HCT116 (cell line): Measurements from ENCODE around the gene IKZF3. TPM values are rescaled to one million over a fixed set of nuclear protein-coding genes. Genes with fewer than 3 reads are reported as not detected.

ENCODE experiments used
- ATAC-seq: fragments of 200-7000 bp; cut with Tn5 transposase; 2 replicates; pipeline ENCODE4 v1.9.1; 2020; ENCODE audit warnings: mild to moderate bottlenecking, moderate library complexity
- BruUV-seq: library from RNA; stranded (reverse); fragments of 400-500 nt; replicated peaks from 2 replicates; lab custom pipeline; 2021; lab: Mats Ljungman, UMichigan
- CTCF ChIA-PET: fragments of 300-600 bp; sonication (Branson Sonifier 250); formaldehyde crosslinking; loops from one replicate; lab custom pipeline; 2021; ENCODE audit warnings: antibody characterized with exemption; lab: Charles Lee
- POLR2A ChIA-PET: fragments of 300-600, 350-600 bp; sonication (Branson Sonifier 250); formaldehyde crosslinking; loops from one replicate; lab custom pipeline; 2021; ENCODE audit warnings: antibody characterized with exemption; lab: Charles Lee
- RAD21 ChIA-PET, 2 experiments: fragments of 300-600 bp; sonication (Branson Sonifier 250); formaldehyde crosslinking; loops; one replicate each; lab custom pipeline; 2023; ENCODE audit warnings: low total read pairs in 2 of 2; ENCODE audit not compliant: uncharacterized antibody in 2 of 2, unreplicated experiment in 2 of 2, low non-redundant PET in 1 of 2; lab: Charles Lee
- DNase-seq: peaks from one replicate; pipeline ENCODE4 v3.0.0-alpha.2; 2010; ENCODE audit warnings: low read depth, low spot score
- H2AFZ ChIP-seq: fragments of 200-600 bp; shearing (Covaris generic), sonication (generic); 2 replicates; pipeline ENCODE4 v1.6.1; 2017; ENCODE audit warnings: low read depth, mixed run types, mixed read lengths, antibody characterized with exemption, low read length; ENCODE audit not compliant: poor library complexity, severe bottlenecking
- H3K27ac ChIP-seq: 2 replicates; pipeline ENCODE4 v1.5.1; 2012; ENCODE audit warnings: low read depth, low read length
- H3K27me3 ChIP-seq: fragments of 200-600 bp; sonication (generic); 2 replicates; pipeline ENCODE4 v1.6.1; 2016; ENCODE audit warnings: mixed run types, low read length, mixed read lengths; ENCODE audit not compliant: insufficient read depth
- H3K36me3 ChIP-seq, 2 experiments: fragments of 200-500 bp in 1 of 2; fragments of 200-600 bp in 1 of 2; sonication (Bioruptor generic) in 1 of 2; sonication (generic) in 1 of 2; 2 replicates each; pipeline versions ENCODE4 v1.5.1 to v1.6.1; 2014 to 2016; ENCODE audit warnings: low read length in 2 of 2, inconsistent platforms in 1 of 2, mixed read lengths in 1 of 2, mixed run types in 1 of 2; ENCODE audit not compliant: insufficient read depth in 2 of 2, control insufficient read depth in 1 of 2
- H3K4me1 ChIP-seq, 2 experiments: fragments of 200-600 bp in 1 of 2; sonication (generic) in 1 of 2; 2 replicates each; pipeline versions ENCODE4 v1.5.1 to v1.6.1; 2012 to 2017; ENCODE audit warnings: low read length in 2 of 2, inconsistent platforms in 1 of 2, mild to moderate bottlenecking in 1 of 2, mixed read lengths in 1 of 2, mixed run types in 1 of 2, moderate library complexity in 1 of 2; ENCODE audit not compliant: insufficient read depth in 2 of 2, control insufficient read depth in 1 of 2
- H3K4me2 ChIP-seq: fragments of 200-600 bp; sonication (generic); 2 replicates; pipeline ENCODE4 v1.6.1; 2017; ENCODE audit warnings: mixed run types, low read length, mixed read lengths
- H3K4me3 ChIP-seq, 2 experiments: fragments of 200-600 bp in 1 of 2; sonication (generic) in 1 of 2; replicated peaks in 1 of 2; 2 replicates each; pipeline ENCODE4 v1.5.1; 2011 to 2016; ENCODE audit warnings: low read length in 2 of 2, control low read depth in 1 of 2, low read depth in 1 of 2, mild to moderate bottlenecking in 1 of 2, mixed read lengths in 1 of 2, mixed run types in 1 of 2
- H3K79me2 ChIP-seq: fragments of 200-600 bp; sonication (generic); 2 replicates; pipeline ENCODE4 v1.6.1; 2017; ENCODE audit warnings: mild to moderate bottlenecking, mixed run types, low read length, moderate library complexity, mixed read lengths; ENCODE audit not compliant: insufficient read depth
- H3K9ac ChIP-seq: fragments of 200-600 bp; sonication (generic); 2 replicates; pipeline ENCODE4 v1.6.1; 2016; ENCODE audit warnings: low read length, mixed read lengths
- H3K9me2 ChIP-seq: fragments of 200-600 bp; sonication (generic), shearing (Covaris generic); 2 replicates; pipeline ENCODE4 v1.6.1; 2017; ENCODE audit warnings: mixed run types, mild to moderate bottlenecking, moderate library complexity; ENCODE audit not compliant: insufficient read depth
- H3K9me3 ChIP-seq, 2 experiments: fragments of 200-500 bp in 1 of 2; fragments of 200-600 bp in 1 of 2; sonication (Bioruptor generic) in 1 of 2; sonication (generic) in 1 of 2; 2 replicates each; pipeline ENCODE4 v1.6.1; 2014 to 2017; ENCODE audit warnings: low read length in 2 of 2, mixed read lengths in 2 of 2, inconsistent platforms in 1 of 2, low read depth in 1 of 2, mild to moderate bottlenecking in 1 of 2, mixed run types in 1 of 2, moderate library complexity in 1 of 2; ENCODE audit not compliant: control insufficient read depth in 1 of 2, insufficient read depth in 1 of 2
- H4K20me1 ChIP-seq: fragments of 200-600 bp; sonication (generic), shearing (Covaris generic); 2 replicates; pipeline ENCODE4 v1.6.1; 2017; ENCODE audit warnings: mixed run types, mild to moderate bottlenecking, moderate library complexity; ENCODE audit not compliant: insufficient read depth
- ATF3 ChIP-seq: IDR thresholded peaks from 2 replicates; pipeline ENCODE4 v1.6.1; 2012
- CBX3 ChIP-seq: IDR thresholded peaks from 2 replicates; pipeline ENCODE4 v1.6.1; 2012; ENCODE audit warnings: low read depth
- CTCF ChIP-seq, 3 experiments: fragments of 200-600 bp in 1 of 3; sonication (generic) in 1 of 3; IDR thresholded peaks in 2 of 3; conservative IDR thresholded peaks in 1 of 3; 2 replicates each; pipeline ENCODE4 v1.5.1; 2012 to 2017; ENCODE audit warnings: low read depth in 2 of 3, low read length in 2 of 3, antibody characterized with exemption in 1 of 3, borderline replicate concordance in 1 of 3, control low read depth in 1 of 3, mild to moderate bottlenecking in 1 of 3, mixed read lengths in 1 of 3, mixed run types in 1 of 3, moderate library complexity in 1 of 3; ENCODE audit not compliant: insufficient read depth in 1 of 3
- EZH2 ChIP-seq: fragments of 200-600 bp; sonication (generic); IDR thresholded peaks from 2 replicates; pipeline ENCODE4 v1.6.1; 2017; ENCODE audit warnings: antibody characterized with exemption, mixed run types
- EZH2phosphoT487 ChIP-seq: fragments of 200-600 bp; IDR thresholded peaks from 2 replicates; pipeline ENCODE4 v1.6.1; 2018; ENCODE audit warnings: antibody characterized with exemption, borderline replicate concordance
- FOSL1 ChIP-seq: IDR thresholded peaks from 2 replicates; pipeline ENCODE4 v1.6.1; 2012; ENCODE audit warnings: low read depth
- POLR2A ChIP-seq: IDR thresholded peaks from 2 replicates; pipeline ENCODE4 v1.7.0; 2011; ENCODE audit warnings: borderline replicate concordance; ENCODE audit not compliant: insufficient read depth, insufficient read length; ENCODE audit errors: extremely low read depth
- POLR2AphosphoS5 ChIP-seq: IDR thresholded peaks from 2 replicates; pipeline ENCODE4 v1.6.1; 2011; ENCODE audit warnings: mild to moderate bottlenecking, low read depth, low read length, moderate library complexity
- REST ChIP-seq: IDR thresholded peaks from 2 replicates; pipeline ENCODE4 v1.6.1; 2012; ENCODE audit warnings: low read depth
- SP1 ChIP-seq: IDR thresholded peaks from 2 replicates; pipeline ENCODE4 v1.6.1; 2012; ENCODE audit warnings: low read depth
- TCF7L2 ChIP-seq: IDR thresholded peaks from 2 replicates; pipeline ENCODE4 v1.7.0; 2011; ENCODE audit warnings: borderline replicate concordance, inconsistent platforms; ENCODE audit not compliant: insufficient read depth, insufficient read length; ENCODE audit errors: extremely low read depth
- ZNF274 ChIP-seq: fragments of 200-500 bp; sonication (Bioruptor generic); IDR thresholded peaks from 2 replicates; pipeline ENCODE4 v1.6.1; 2014; ENCODE audit warnings: mild to moderate bottlenecking, low read depth, low read length, inconsistent platforms
- intact Hi-C: fragments of 100-400 bp; cut with micrococcal nuclease; formaldehyde crosslinking; loops from 2 replicates; pipeline ENCODE4 v1.10.0; 2022
- total RNA-seq: library from RNA; stranded (reverse); gene quantifications from one replicate; pipeline ENCODE4 v1.2.1, GENCODE V29; 2021; ENCODE audit not compliant: unreplicated experiment

The IKZF3 gene
- total RNA-seq, 1 experiment from 2014 or later, result 0.30 TPM

- H3K4me3 ChIP-seq, result no peak overlapping the region
- H3K9ac ChIP-seq, result no peak overlapping the region
- DNase-seq (no peak), ATAC-seq (peak; percentile 42; the same call in 1 of the 2 replicates)
- no peaks in the 10 kb centered on the region for H4K20me1 ChIP-seq
- no peaks in the 10 kb centered on the region for H3K36me3 ChIP-seq
- ChIA-PET CTCF (interaction anchor here (0.6 kb wide), 1 partner anchor 353 kb away, joined by 3 read pairs; no protein-coding TSS in a partner anchor), POLR2A (no interaction called here), RAD21 (no interaction called here)
- TF ChIP-seq SP1, result no peak
- peak in 2 of 3 experiments; percentile 31 to 44; a peak in 3 of 6 replicates for TF ChIP-seq CTCF (IDR thresholded peaks at IDR 0.05 in 2 of 3, conservative IDR thresholded peaks at IDR 0.05 in 1 of 3; ENCODE audit: borderline replicate concordance in 1 of 3, insufficient read depth in 1 of 3, low read depth in 2 of 3, low read length in 2 of 3)
- TF ChIP-seq POLR2AphosphoS5, result no peak
- TF ChIP-seq POLR2A, result no peak
- no peaks in the 10 kb centered on the region for H3K27me3 ChIP-seq
- no TSS peak for BruUV-seq
- H3K27ac ChIP-seq, result no peak overlapping the region
- 0 out of 4 replicates have a peak, but pooled peaks cover 0 to 4% of the 10 kb centered on the region in 2 experiments for H3K9me3 ChIP-seq
- no peak overlapping the region for H2AFZ ChIP-seq
- intact Hi-C loops, result no loop called here
- no peaks in the 10 kb centered on the region for H3K79me2 ChIP-seq
- H3K4me1 ChIP-seq, result no peaks in the 10 kb centered on the region
- H3K9me2 ChIP-seq, result no peaks in the 10 kb centered on the region
- H3K4me2 ChIP-seq, result no peak overlapping the region
These were observed 28.9 kb downstream of the IKZF3 start for GRCh38 chr17:39835038-39835786.

GRCh38 chr17:39834017-39834416 lies 30.1 kb downstream of the IKZF3 start:
- no peaks in the 10 kb centered on the region for H3K27me3 ChIP-seq
- POLR2A ChIA-PET, result no interaction called here
- ATAC-seq, result no peak
- H2AFZ ChIP-seq, result no peak overlapping the region
- H3K9me2 ChIP-seq, result no peaks in the 10 kb centered on the region
- H3K4me3 ChIP-seq, result no peak overlapping the region
- no peaks in the 10 kb centered on the region for H3K36me3 ChIP-seq
- DNase-seq, result no peak
- no peak overlapping the region for H3K4me2 ChIP-seq
- RAD21 ChIA-PET, result no interaction called here
- BruUV-seq, result no TSS peak
- CTCF ChIA-PET, result no interaction called here
- no peaks in the 10 kb centered on the region for H3K79me2 ChIP-seq
- H3K9me3 ChIP-seq, result 0 out of 4 replicates have a peak, but pooled peaks cover 0 to 4% of the 10 kb centered on the region in 2 experiments
- intact Hi-C loops, result no loop called here
- no peaks in the 10 kb centered on the region for H4K20me1 ChIP-seq
- no peaks in the 10 kb centered on the region for H3K4me1 ChIP-seq
- H3K27ac ChIP-seq, result no peak overlapping the region
- no peak overlapping the region for H3K9ac ChIP-seq
- no peak for TF ChIP-seq SP1
- no peak for TF ChIP-seq FOSL1
- TF ChIP-seq POLR2A, result no peak
- TF ChIP-seq EZH2phosphoT487, result no peak
- no peak for TF ChIP-seq ZNF274
- no peak for TF ChIP-seq POLR2AphosphoS5
- no peak for TF ChIP-seq CBX3
- TF ChIP-seq TCF7L2, result no peak
- no peak for TF ChIP-seq ATF3
- no peak for TF ChIP-seq EZH2
- TF ChIP-seq REST, result no peak
